Lower lobe of right lung (tissue), 2 donors: ENCODE measurements around the gene FRMPD2. TPM values are rescaled to one million over a fixed set of nuclear protein-coding genes. Genes with fewer than 3 reads are reported as not detected.

Experiments used
- ATAC-seq, 2 donors: fragments of 200-7000 bp; cut with Tn5 transposase; one replicate each; pipeline ENCODE4 v1.9.1; 2020 to 2022; ENCODE audit warnings: mild to moderate bottlenecking in 2 of 2, moderate library complexity in 2 of 2
- DNase-seq: peaks from one replicate; pipeline ENCODE4 v3.0.0-alpha.2; 2020
- H3K27ac ChIP-seq: fragments of 200-600 bp; one replicate; pipeline ENCODE4 v1.8.0; 2022
- H3K27me3 ChIP-seq: fragments of 200-600 bp; one replicate; pipeline ENCODE4 v1.8.0; 2022; ENCODE audit warnings: low read depth
- H3K36me3 ChIP-seq: fragments of 200-600 bp; one replicate; pipeline ENCODE4 v1.8.0; 2022; ENCODE audit warnings: mild to moderate bottlenecking
- H3K4me1 ChIP-seq: fragments of 200-600 bp; one replicate; pipeline ENCODE4 v1.8.0; 2022
- H3K4me3 ChIP-seq: fragments of 200-600 bp; one replicate; pipeline ENCODE4 v1.8.0; 2022; ENCODE audit warnings: mild to moderate bottlenecking
- H3K9me3 ChIP-seq: fragments of 200-600 bp; one replicate; pipeline ENCODE4 v1.8.0; 2022
- CTCF ChIP-seq: fragments of 200-600 bp; IDR thresholded peaks from one replicate; pipeline ENCODE4 v1.8.0; 2022; ENCODE audit warnings: antibody characterized with exemption, mild to moderate bottlenecking
- intact Hi-C: fragments of 100-400 bp; cut with DNase I; formaldehyde crosslinking; loops from one replicate; pipeline ENCODE4 v1.11.0; 2022
- total RNA-seq: library from RNA; stranded (reverse); fragmentation: NEBNext Ultra II Directional; extraction: Animal tissue kit (Norgen Biotek cat#: 25700); gene quantifications from one replicate; pipeline ENCODE4 v1.2.1, GENCODE V29; 2021
- donor health status: DM: no; HTN: yes; CAD: no; lungs with severe emphysema.

The FRMPD2 gene
- total RNA-seq, 1 donor from 2014 or later: 5.3 TPM

- DNase-seq (no peak), ATAC-seq (no peak)
- Histone ChIP-seq H3K27ac (no peak overlapping the region), H3K4me1 (peaks cover 9% of the 10 kb centered on the region), H3K4me3 (no peak overlapping the region), H3K9me3 (no peaks in the 10 kb centered on the region), H3K27me3 (no peaks in the 10 kb centered on the region), H3K36me3 (no peaks in the 10 kb centered on the region)
- TF ChIP-seq CTCF: no peak
- intact Hi-C loops: no loop called here
Observed at GRCh38 chr10:48302515-48303476, 28.3 kb upstream of the FRMPD2 start.

GRCh38 chr10:48300556-48300955 is 26.1 kb upstream of the FRMPD2 start:
- DNase-seq: no peak
- Histone ChIP-seq H3K27me3 (no peaks in the 10 kb centered on the region), H3K4me1 (no peaks in the 10 kb centered on the region), H3K27ac (no peak overlapping the region), H3K36me3 (no peaks in the 10 kb centered on the region), H3K9me3 (no peaks in the 10 kb centered on the region), H3K4me3 (no peak overlapping the region)
- intact Hi-C loops: no loop called here
- TF ChIP-seq CTCF: no peak
- no peak for ATAC-seq

GRCh38 chr10:48299692-48300091 is 25.2 kb upstream of the FRMPD2 start:
- DNase-seq: no peak
- intact Hi-C loops: no loop called here
- H3K36me3 ChIP-seq: no peaks in the 10 kb centered on the region
- H3K4me3 ChIP-seq: no peak overlapping the region
- H3K4me1 ChIP-seq: no peaks in the 10 kb centered on the region
- no peak for ATAC-seq
- TF ChIP-seq CTCF: no peak
- H3K27me3 ChIP-seq: no peaks in the 10 kb centered on the region
- H3K9me3 ChIP-seq: no peaks in the 10 kb centered on the region
- H3K27ac ChIP-seq: no peak overlapping the region

- no peak for DNase-seq
- H3K27me3 ChIP-seq: no peaks in the 10 kb centered on the region
- H3K9me3 ChIP-seq: no peaks in the 10 kb centered on the region
- no peaks in the 10 kb centered on the region for H3K36me3 ChIP-seq
- H3K4me1 ChIP-seq: no peaks in the 10 kb centered on the region
- intact Hi-C loops: no loop called here
- no peak overlapping the region for H3K4me3 ChIP-seq
- TF ChIP-seq CTCF: no peak
- ATAC-seq: no peak
- no peak overlapping the region for H3K27ac ChIP-seq
Observed at GRCh38 chr10:48299066-48299465, 24.6 kb upstream of the FRMPD2 start.

- Histone ChIP-seq H3K4me3 (no peak overlapping the region), H3K27me3 (no peaks in the 10 kb centered on the region), H3K27ac (no peak overlapping the region), H3K9me3 (no peaks in the 10 kb centered on the region), H3K36me3 (no peaks in the 10 kb centered on the region), H3K4me1 (no peaks in the 10 kb centered on the region)
- intact Hi-C loops: no loop called here
- ATAC-seq (no peak), DNase-seq (no peak)
- no peak for TF ChIP-seq CTCF
Observed at GRCh38 chr10:48296576-48297098, 22.1 kb upstream of the FRMPD2 start.
